H1 (cell line): ENCODE measurements around the gene SLC12A5. TPM values are rescaled to one million over a fixed set of nuclear protein-coding genes. Genes with fewer than 3 reads are reported as not detected.

Experiments
- YY1 ChIP-seq: IDR thresholded peaks from 2 replicates; pipeline ENCODE4 v1.6.1; 2011; ENCODE audit warnings: low read depth, mild to moderate bottlenecking, low read length
- polyA plus RNA-seq, 7 experiments: library from polyadenylated mRNA; depleted of rRNA in 3 of 7; stranded (reverse) in 5 of 7; unstranded in 2 of 7; fragments of >200 nt in 5 of 7; fragments of 200-250 nt in 2 of 7; gene quantifications; 1 replicate in 5 of 7; 2 replicates in 1 of 7; 4 replicates in 1 of 7; pipeline versions ENCODE4 v1.2.1 to v1.2.3, GENCODE V29; 2011 to 2013; ENCODE audit warnings: missing spikeins in 2 of 7, mixed read lengths in 2 of 7
- total RNA-seq: library from RNA; stranded (reverse); fragmentation: NEBNext Ultra II Directional; extraction: Animal tissue kit (Norgen Biotek cat#: 25700); gene quantifications from 2 replicates; pipeline ENCODE4 v1.2.1, GENCODE V29; 2021

The SLC12A5 gene
- total and polyA plus RNA-seq, 2 of the 8 experiments (the other 6 are each of a cell fraction or from before 2014, with no cell fraction given) = 1.9 to 7.3 TPM

DNA sequence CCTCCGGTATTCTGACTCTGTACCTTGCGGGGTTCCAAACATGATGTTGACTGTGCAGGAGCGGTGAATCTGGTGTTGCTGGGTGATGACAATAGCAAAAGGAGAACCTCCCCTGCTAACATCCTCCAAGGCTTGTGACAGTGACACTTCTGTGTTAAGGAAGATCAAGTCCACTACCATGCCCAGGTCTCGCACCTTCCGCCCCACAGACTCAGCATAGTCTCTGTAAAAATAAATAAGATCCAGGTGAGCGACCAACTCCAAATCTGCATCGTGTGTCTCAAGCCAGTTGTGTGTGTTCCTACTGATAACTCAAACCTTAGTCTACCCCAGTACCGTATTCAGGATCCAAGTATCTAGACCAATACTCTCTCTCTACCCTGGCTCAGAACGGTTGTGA lies 36.0 kb downstream of the SLC12A5 start (continued):
- no peak for TF ChIP-seq YY1
